NCI-H146 treated with DMSO at 0.1 percent for 48 hours (cell line): Measurements from ENCODE around the gene MAFG.
"Not testable (repeated sequence)": the region's sequence is repeated elsewhere in the genome, so short reads cannot be mapped to it uniquely, and the experiment has no call there.

Experiments
- DNase-seq: peaks from one replicate; lab custom pipeline; 2025; ENCODE audit not compliant: unreplicated experiment; lab: John Stamatoyannopoulos, UW

Gene MAFG

DNA sequence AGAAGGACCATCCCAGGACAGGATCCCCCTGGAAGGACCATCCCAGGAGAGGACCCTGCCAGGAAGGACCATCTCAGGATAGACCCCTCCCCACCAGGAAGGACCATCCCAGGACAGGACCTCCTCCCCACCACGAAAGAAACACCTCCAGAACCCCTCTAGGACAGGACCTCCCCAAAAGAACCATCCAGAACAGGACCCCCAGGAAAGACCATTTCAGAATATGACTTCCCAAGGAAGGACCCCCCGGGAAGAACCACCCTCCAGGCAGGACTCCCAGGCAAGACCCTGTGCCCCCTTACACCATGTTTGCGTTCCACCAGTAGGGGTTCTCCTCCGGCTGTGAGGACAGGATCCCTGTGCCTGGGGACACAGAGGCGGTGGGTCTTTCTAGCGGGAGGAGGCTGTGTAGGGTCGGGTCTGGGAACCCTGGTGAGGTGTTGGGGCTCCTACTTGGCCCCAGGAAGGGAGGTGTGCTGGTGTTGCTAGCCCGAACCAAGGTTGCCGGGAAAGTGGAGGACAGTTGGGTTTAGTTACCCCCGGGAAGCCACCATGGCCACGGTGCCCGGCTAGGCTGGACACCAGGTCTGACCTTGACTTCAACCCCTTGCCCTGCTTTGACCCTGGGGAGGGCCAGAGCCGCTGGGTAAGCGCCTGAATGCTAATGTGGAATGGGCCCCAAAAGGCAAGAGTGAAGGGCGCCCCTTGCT lies 31.3 kb upstream of the MAFG start:
- DNase-seq: no peak

DNA sequence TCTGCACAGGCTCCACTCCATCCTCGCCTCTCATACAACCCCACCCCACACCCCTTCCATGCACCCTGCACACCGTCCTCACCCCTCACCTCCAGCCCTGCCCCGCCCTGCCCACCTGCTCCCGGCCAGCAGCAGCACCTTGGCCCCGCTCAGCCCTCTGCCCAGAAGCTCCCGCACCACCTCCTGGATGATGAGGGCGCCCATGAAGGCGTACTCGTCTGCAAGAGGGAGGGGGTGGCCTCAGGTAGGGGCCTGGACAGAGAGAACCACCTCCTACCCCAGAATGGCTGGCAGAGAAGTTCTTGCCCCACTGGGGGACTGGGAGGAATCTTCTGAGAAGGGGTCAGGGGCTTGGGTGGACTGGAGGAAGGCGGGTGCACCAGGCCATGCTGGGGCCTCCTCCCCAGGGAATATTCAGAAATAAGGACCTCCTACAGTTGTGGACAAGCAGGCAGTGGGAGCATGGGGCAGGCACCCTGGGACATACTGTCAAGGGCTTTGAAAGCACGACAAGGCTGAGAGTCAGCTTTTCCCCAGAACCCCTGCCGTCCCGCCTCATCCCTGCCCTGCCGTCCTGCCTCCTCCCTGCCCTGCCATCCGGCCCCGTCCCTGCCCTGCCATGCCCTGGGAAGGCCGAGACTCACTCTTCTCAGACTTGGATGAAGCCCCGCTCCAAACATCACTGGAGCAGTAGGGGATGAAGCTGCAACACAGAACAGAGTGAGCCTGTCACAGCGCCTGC lies 30.3 kb upstream of the MAFG start:
- DNase-seq: no peak

DNA sequence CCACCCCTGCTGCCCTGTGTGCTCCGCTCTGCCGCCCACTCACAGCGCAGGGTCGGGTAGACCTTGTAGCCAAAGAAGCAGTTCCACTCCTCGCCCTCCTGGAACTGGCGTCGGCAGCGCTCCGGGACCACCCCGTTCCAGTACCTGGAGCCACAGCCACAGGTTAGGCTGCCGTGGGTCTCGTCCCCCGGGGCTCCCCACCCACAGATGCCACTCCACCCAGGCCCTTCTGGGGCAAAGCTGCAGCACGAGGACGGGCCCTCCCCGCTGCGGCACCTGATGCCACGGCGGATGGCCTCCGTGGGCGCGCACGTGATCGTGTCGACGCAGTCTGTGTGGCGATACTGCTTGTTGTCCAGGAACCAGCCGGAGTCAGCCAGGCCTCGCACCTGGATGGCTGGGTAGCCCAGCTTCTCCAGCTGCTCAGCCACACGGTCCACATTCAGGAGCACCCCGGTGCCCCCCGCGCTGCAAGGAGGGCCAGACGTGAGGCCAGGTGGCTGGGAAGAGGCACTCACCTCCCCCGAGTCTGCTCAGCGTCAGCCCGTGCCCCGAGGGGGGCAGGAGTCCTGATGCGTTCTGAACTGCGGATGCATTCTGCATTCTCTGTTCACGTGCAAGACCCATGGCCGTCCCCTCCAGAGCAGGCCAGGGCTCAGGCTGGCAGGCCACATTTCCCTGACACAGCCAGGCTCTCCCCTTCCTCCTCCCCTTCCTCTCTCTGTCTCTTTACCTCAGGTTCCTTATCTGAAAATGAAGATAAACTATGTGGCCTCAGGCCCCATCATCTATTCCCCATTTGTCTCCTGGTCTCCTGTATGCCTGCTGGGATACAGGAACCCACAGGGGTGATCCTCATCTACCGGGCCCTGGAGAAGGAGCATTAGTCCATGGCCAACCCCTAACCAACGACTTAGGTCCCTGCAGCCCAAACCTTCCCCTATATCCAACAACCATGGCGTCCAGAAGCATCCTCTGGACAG lies 29.4 kb upstream of the MAFG start:
- DNase-seq: no peak

- DNase-seq: no peak
Measured at GRCh38 chr17:81955756-81956544, 28.4 kb upstream of the MAFG start.

DNA sequence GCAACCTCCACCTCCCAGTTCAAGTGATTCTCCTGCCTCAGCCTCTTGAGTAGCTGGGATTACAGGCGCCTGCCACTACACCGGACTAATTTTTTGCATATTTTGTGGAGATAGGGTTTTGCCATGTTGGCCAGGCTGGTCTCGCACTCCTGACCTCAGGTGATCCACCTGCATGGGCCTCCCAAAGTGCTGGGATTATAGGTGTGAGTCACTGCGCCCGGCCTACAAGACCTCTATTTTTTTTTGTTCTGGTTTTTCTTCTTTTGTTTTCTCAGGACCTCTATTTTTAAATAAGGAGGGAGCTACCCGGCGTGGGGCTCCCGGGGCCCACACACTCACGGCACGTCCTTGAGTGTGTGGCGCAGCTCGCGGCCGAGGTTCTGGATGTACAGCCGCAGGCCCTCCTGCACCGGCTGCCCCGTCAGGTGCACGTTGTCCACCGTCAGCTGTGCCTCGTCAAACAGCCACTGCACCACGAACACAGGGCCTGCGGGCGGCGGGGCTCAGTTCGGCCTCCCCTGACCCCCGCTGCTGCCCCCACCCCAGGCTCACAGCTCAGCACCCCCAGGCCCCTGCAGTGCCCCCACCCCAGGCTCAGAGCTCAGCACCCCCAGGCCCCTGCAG lies 27.6 kb upstream of the MAFG start:
- DNase-seq: no peak

GRCh38 chr17:81954131-81955057 lies 26.9 kb upstream of the MAFG start:
- DNase-seq: no peak

DNA sequence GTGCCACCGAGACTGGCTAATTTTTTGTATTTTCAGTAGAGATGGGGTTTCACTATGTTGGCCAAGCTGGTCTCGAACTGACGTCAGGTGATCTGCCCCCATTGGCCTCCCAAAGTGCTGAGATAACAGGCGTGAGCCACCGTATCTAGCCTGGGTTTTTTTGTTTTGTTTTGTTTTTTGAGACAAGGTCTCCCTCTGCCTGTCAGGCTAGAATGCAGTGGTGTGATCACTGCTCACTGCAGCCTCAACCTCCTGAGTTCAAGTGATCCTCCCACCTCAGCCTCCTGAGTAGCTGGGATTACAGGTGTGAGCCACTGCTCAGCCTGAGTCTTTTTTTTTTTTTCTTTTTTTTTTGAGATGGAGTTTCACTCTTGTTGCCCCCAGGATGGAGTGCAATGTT lies 25.9 kb upstream of the MAFG start:
- not testable (repeated sequence) for DNase-seq

- DNase-seq: no peak
Measured at GRCh38 chr17:81952792-81953228, 25.3 kb upstream of the MAFG start.

GRCh38 chr17:81951785-81952684 lies 24.5 kb upstream of the MAFG start:
- DNase-seq: no peak

DNA sequence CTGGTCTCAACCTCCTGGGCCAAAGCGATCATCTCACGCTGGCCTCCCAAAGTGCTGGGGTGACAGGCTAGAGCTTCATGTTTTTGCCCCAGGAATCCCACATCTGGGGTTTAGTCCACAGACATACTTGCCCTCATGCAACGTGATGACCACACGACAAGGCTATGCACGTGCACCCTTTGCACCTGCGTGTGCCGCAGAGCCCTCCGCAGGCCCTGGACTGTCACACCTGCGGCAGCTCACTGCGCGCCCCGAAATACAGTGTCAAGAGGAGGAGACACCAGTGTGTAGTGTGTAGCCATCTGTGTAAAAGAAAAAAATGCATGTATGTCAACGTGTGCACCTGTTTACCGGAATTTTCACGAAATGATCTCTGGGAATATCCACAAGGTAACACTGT lies 23.0 kb upstream of the MAFG start:
- DNase-seq: no peak

DNA sequence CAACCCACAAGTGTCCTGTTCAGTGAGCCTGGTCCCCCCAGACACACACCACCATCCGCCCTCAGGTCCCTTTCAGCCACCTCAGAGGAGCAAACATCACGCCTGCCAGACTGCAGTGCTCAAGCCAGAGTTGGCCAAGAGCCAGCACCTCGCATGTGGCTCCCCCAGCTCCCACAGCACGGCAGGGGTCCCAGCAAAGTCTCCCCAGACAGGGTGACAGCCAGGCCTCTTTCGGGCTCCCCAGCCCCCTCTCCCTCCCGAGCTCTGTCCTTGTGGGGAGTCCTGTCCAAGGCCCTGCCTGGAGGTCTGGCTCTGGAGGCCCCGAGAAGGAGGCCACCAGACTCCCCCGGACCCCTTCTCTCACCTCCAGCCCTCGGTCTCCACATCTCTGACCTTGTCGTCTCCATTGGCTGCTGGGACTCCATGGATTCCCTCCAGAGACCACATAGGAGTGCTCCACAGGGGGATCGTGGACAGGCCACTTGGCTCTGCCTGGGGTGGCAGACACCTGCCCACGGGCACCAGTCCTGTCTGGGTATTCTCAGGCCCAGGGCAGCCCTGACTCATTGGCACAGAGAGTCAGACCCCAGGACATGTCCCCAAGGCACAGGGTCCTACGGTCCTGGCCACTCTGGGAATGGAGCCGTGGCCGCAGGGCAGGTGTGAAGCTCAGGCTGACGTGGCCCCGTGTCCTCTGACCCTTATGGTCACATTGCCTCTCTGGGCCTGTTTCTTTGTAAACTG lies 21.3 kb upstream of the MAFG start:
- DNase-seq: no peak

DNA sequence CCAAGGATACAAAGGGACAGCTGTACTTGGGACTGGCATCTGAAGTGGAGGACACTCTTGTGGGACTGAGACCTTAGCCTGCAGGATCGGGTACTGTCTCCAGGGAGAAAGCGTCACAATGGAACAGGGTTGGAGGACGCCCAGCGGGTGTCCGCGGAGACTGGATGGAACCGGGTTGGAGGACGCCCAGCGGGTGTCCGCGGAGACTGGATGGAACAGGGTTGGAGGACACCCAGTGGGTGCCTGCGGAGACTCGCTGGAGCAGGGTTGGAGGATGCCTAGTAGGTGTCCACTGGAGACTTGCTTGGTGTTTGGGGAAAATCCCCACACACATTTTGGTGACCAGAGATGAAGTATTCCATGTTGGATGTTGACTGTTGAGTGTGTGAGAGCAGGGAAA lies 19.7 kb upstream of the MAFG start, which contains the start of gene MYADML2:
MYADML2 (minus strand) TSS at position 45 of the 400 bp plus-strand sequence. CDS start 5,492 bp downstream, outside the sequence.
- DNase-seq: no peak

GRCh38 chr17:81944858-81945257 lies 17.3 kb upstream of the MAFG start:
- no peak for DNase-seq

GRCh38 chr17:81942167-81942553 lies 14.6 kb upstream of the MAFG start:
- no peak for DNase-seq

DNA sequence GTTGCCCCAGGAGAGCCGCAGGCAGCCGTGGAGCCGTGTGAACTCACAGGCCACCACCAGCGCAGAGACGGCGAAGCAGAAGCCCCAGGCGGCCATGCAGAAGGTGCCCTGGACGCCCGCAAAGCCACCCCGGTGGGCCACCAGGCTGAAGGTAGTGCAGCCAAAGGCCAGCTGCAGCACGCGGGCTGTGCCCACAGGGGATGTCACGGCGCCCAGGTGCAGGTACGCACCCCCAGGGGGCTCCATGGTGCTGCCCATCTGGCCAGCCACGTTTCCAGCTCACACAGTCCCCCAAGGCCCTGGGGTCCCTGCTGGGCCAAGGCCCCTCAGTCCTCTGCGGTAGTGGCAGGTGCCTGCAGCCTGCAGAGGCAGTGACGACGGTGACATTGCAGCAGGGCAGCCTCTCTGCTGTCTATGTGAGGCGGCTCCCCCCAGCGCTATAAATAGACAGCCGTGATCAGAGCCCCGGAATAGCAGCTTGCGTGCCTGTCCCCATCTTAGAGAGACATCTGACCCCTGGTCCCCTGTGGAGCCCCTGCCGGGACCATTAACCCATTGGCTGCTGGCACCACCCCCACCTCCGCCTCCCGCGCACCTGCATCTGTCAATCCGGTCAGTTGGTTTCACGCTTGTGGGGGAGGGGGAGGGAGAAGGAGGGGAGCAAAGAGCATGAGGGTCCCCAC lies 14.1 kb upstream of the MAFG start:
- DNase-seq: peak; percentile 55

DNA sequence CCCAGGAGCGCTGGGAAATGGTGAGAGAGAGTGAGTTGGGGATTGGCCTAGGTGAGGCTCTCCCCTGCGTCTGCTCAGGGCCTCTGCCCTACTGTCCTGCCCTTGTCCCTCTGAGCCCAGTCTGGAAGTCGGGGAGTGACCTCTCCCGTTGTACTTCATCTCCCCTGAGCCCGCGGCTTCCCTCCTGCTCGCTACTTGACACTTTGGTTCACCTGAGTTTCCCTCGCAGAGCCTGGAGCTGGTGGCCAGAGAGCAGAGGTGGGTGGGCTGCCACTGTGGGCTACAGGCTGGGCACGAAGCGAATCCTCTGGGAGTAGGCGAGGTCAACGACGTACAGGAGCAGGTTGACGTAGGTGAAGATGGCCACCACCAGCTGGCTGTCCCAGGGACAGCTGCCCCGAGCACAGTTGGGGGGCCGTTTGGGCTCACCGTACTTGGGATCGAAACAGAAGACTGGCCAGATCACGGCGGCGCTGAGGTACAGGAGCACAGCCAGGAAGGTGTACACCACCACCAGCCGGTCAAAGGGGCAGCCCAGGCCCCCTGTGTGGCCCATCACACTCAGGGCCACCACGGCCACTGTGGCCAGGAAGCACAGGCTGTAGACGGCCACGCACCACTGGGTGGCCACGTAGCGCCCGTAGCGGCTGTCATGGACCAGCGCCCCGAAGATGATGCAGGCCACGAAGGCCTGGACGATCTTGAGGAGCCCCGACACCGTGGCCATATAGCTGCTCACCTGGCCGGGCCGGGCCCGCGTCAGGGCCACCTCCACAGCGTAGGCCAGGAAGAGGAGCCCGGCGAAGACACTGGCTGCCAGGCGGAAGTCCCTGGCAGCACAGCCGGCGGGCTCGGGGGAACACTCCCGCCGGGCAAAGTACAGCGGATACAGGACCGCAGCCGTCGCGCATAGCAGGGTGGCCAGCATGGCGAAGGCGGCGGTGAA lies 13.3 kb upstream of the MAFG start:
- no peak for DNase-seq
